Ureter (tissue), 1 donor: ENCODE data around the gene GMPPA. TPM values are rescaled to one million over a fixed set of nuclear protein-coding genes. Genes with fewer than 3 reads are reported as not detected.

Experiments used
- DNase-seq: peaks from one replicate; pipeline ENCODE4 v3.0.0-alpha.2; 2020; ENCODE audit warnings: low spot score
- total RNA-seq: library from RNA; stranded (reverse); gene quantifications from one replicate; pipeline ENCODE4 v1.2.4, GENCODE V29; 2023
- donor health status: DM: yes; HTN: yes; CAD: no.

The GMPPA gene
- total RNA-seq, 1 donor from 2014 or later: 31.9 TPM

GRCh38 chr2:219485201-219485580, 13.5 kb upstream of the GMPPA start:
- DNase-seq: no peak

DNA sequence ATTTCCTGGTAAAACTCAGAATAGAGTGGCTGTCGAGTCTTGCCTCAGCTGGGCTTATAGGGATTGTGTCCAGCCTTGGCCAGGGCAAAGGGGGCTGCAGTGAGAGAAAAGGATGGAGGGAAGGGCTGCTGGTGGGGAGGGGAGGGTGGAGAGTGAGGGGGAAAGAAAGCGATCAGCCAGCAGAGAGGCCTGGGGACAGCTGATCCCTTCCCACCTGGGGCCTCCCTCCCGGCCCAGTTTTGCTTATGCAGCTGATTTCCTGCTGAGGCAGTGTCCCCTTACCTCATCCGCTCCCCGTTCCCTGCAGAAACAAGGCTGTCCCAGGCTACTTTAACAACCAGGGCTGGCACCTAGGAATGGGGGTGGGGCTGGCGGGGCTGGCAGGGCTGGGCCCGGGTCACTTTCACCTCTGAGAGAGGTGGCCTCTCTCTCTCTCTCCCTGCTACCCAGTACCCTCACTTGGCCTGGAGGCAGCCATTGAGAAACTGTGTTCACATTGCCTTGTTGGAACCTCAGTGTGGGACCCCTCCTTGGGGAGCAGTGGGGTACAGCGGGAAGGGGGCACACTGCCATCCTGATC, 12.2 kb upstream of the GMPPA start:
- no peak for DNase-seq

DNA sequence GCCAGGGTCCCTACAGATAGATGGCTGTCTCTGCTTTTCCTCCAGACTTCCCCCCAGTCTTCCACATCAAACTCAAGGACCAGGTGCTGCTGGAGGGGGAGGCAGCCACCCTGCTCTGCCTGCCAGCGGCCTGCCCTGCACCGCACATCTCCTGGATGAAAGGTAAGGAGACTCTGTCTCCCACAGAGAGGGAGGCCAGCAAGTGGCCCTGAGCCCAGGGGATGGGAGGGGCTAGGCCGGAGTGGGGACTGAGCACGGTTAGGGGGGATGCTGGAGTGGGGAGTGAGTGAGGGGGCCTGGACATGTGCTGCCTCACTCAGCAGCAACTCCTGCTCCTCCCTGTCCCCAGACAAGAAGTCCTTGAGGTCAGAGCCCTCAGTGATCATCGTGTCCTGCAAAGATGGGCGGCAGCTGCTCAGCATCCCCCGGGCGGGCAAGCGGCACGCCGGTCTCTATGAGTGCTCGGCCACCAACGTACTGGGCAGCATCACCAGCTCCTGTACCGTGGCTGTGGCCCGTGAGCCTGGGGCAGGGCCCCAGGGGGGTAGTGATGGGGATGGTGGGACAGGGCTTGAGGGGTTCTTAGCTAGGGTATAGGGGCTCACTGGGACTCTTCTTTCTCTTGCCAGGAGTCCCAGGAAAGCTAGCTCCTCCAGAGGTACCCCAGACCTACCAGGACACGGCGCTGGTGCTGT, 10.4 kb upstream of the GMPPA start:
- no peak for DNase-seq

DNA sequence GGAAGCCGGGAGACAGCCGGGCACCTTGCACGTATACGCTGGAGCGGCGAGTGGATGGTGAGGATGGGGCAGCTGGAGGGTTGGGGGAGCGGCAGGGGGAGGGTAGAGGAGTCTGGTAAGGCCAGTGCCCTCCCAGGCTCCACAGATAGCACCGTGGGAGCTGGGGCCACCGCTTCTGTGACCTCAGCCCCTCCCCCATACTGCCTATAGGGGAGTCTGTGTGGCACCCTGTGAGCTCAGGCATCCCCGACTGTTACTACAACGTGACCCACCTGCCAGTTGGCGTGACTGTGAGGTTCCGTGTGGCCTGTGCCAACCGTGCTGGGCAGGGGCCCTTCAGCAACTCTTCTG, 9.9 kb upstream of the GMPPA start:
- no peak for DNase-seq

DNA sequence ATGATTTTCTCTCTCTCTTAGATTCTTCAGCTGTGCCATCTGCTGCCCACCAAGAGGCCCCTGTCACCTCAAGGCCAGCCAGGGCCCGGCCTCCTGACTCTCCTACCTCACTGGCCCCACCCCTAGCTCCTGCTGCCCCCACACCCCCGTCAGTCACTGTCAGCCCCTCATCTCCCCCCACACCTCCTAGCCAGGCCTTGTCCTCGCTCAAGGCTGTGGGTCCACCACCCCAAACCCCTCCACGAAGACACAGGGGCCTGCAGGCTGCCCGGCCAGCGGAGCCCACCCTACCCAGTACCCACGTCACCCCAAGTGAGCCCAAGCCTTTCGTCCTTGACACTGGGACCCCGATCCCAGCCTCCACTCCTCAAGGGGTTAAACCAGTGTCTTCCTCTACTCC, 9.4 kb upstream of the GMPPA start:
- no peak for DNase-seq

DNA sequence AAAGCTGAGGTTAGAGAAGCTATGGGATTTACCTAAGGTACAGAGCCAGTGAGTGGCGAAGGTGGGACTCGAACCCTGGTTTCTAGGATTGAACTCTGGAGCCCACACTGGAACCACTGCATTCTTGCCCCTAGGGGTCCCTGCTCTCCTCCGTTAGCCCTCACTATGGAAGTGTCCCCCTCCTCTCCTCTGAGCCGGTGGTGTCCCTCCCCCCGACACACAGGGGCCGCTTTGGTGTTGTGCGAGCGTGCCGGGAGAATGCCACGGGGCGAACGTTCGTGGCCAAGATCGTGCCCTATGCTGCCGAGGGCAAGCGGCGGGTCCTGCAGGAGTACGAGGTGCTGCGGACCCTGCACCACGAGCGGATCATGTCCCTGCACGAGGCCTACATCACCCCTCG, 8.5 kb upstream of the GMPPA start:
- DNase-seq: no peak

GRCh38 chr2:219490600-219491130, 8.0 kb upstream of the GMPPA start:
- DNase-seq: no peak

GRCh38 chr2:219491278-219491963, 7.3 kb upstream of the GMPPA start:
- DNase-seq: no peak

DNA sequence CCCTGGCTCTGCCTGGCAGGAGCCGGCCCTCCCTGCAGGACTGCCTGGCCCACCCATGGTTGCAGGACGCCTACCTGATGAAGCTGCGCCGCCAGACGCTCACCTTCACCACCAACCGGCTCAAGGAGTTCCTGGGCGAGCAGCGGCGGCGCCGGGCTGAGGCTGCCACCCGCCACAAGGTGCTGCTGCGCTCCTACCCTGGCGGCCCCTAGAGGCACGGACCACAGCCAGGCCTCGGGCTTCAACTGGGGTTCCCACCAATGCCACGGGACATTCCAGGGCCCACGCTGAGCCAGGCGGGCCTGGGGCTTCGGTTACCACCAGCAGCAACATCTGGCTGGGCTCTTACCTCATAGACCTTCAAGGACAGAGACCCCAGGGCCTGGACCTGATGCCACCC, 6.1 kb upstream of the GMPPA start:
- DNase-seq: no peak

DNA sequence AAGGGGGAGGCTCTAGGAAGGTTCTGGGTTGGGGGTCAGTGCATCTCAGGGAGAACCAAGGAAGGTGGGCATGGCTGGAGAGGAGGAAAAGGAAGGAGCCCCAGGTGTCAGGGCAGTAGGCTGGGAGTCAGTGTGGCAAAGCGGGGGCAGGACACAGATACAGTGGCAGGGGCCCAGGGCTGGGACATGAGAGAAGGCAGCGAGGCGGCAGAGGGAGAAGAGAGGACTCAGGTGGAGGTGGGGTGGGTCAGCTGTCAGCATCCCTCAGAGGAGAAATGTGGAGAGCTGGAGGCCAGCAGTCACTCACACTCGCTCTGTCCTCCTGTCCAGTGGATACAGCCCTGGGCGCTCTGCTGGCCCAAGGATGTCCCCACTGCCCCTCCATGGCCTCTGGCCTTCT, 5.6 kb upstream of the GMPPA start:
- no peak for DNase-seq

DNA sequence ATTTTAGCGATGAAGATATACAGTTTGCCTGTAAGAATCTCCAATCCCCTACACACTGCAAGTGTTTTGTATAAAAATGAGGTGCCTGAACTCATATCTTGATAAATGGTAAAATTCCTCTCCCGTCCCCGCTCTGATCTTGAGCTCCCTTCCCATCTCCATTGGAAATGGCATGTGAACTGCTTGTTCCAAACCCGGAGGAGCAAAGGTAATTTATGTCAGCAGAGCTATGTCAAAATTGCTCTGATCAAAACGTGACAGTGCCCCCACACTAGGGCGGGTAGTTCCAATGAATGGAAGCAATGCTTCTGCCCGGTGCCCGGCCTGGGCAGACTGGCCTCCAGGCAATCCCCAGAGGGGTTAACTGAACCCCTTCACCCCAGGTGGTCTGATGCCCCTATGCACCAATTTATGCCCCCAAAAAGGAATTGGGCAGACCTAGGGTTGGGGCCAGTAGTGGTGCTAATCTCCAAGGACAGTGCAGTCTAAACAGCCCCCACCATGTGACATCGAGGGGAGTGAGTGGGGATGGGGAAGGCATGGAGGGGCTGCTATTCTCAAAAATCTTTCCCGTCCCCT, 3.6 kb upstream of the GMPPA start:
- no peak for DNase-seq

DNA sequence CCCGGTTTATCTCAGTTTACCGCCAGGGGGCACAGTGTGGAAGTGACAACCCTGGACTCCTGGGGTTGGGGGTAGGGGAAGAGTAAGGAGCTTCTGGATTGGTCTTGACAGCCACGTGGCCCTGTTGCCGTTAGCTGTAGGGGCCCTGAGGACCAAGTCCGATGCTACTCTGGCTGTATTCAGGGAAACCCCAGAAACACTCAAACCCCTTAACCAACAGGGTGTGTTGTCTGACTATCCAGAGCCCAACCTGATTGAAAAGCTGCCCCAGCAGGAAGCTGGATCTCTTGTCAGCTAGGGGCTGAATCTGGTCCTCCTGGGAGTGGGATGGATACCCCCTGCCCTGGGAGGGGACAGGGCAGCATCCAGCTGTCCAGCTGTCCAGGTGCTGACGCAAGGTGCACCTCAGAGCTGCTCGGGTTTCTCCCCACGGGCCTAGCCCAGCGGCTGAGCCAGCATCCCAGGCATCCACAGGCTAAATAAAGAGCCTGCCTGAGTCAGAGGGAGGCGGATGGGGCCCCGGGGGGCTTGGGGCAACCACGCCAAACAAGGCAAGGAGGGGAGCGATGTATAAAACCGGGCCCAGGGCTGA, 3.1 kb upstream of the GMPPA start:
- no peak for DNase-seq

GRCh38 chr2:219496247-219496824, 2.4 kb upstream of the GMPPA start:
- DNase-seq: no peak

GRCh38 chr2:219496825-219497494, 1.7 kb upstream of the GMPPA start:
- DNase-seq: no peak

DNA sequence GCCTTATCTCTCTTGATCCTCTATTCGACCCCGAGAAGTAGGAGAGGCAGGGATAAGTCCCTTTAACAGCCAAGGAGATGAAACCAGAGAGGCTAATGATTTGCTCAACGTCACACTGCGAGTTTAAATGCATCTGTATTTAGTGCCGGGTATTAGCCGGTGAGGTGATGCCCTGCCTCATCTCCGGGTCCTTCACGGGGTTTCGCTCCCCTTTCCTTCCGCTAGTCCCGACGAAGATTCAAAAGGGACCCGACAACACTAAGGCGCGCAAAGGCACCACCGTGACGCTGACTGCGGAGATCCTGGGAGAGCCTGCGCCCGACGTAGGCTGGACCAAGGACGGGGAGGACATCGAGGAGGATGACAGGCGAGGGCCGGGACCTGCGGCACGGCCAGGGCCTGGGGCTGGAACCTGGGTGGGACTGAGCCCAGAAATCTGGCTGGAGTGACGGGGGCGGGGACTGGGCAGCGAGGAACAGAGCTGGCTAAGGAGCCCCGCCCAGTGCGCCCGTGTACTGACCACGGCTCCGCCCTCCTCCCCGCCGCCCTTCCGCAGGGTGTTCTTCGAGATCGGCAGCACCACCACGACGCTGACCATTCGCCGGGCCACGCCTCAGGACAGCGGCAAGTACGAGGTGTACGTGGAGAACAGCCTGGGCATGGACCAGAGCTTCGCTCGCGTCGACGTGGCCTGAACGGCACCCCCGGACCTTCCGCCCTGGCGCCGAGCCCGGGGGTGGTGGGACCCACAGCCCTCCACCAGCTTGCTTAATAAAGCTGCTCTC, 1.0 kb upstream of the GMPPA start:
- peak; percentile 91 for DNase-seq

- DNase-seq: no peak
Observed at GRCh38 chr2:219499058-219499307, 292 bp downstream of the GMPPA start.

GRCh38 chr2:219499555-219499954, 864 bp downstream of the GMPPA start:
- no peak for DNase-seq

DNA sequence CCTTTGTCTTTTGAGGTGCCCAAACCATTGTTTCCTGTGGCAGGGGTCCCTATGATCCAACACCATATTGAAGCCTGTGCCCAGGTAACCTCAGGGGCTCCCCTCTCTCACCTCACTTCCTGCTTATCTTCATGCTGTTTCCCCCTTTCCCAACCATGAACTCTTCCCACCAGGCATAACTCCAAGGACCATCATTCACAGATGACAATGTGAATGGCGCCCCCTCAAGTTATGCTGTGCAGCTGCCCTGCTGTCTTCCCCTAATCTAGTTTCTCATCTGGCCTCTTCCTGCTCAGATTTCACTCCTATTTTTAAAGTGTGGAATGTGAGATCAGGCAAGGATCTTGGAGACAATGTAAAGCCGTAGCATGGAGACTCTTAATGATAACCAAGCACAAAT, 1.4 kb downstream of the GMPPA start:
- DNase-seq: no peak

DNA sequence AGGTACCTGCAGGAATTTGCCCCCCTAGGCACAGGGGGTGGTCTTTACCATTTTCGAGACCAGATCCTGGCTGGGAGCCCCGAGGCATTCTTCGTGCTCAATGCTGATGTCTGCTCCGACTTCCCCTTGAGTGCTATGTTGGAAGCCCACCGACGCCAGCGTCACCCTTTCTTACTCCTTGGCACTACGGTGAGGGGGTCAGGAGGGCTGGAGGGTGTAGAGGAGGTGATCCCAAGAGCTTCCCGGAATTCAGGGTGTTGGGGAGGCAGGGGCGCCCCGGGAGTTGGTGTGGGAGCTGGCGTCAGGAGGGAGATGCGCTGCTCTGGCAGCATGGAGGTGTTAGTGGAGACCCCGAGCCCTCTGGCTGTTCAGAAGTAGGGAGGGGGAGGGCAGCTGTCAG, 3.2 kb downstream of the GMPPA start:
- no peak for DNase-seq

GRCh38 chr2:219502618-219503017, 3.9 kb downstream of the GMPPA start:
- no peak for DNase-seq

DNA sequence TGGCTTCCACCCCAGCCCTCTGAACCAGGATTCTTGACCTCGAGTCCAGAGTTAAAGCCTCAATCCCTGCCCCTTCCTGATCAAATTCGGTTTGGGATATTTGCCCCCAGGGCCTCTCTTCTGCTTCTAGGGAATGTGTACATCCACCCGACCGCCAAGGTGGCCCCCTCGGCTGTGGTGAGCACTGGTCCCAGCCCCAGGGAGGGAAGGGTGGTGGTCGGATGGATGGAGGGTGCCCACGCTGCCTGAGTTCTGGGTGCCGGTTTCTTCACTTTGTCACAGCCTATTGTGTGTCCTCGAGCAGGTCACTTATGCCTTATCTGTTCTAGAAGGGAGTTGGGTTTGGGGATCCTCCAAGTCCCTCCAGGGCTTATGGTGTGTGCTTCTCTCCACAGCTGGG, 6.9 kb downstream of the GMPPA start:
- no peak for DNase-seq
